Liver (tissue), 3 donors: ENCODE measurements around the gene CTAG1A.

Experiments
- RAD21 ChIP-seq, 2 donors: IDR thresholded peaks; 2 replicates each; pipeline ENCODE4 v1.6.1; 2016; ENCODE audit warnings: antibody characterized with exemption in 2 of 2, mild to moderate bottlenecking in 2 of 2
- TAF1 ChIP-seq: conservative IDR thresholded peaks from 2 replicates; pipeline ENCODE4 v1.6.1; 2016; ENCODE audit warnings: antibody characterized with exemption, mild to moderate bottlenecking
- TF ChIP-seq, protein P1 (sequence below): IDR thresholded peaks from 2 replicates; pipeline ENCODE4 v1.6.1; 2016; ENCODE audit warnings: antibody characterized with exemption
- TF ChIP-seq, protein P2 (sequence below): fragments of 150-350 bp; IDR thresholded peaks from 2 replicates; pipeline ENCODE4 v1.5.1; 2017; ENCODE audit warnings: improper control_type of control experiment, low read depth, low read length; ENCODE audit not compliant: missing input control
- donor health status: healthy.
- donor health status: healthy.

DNA sequence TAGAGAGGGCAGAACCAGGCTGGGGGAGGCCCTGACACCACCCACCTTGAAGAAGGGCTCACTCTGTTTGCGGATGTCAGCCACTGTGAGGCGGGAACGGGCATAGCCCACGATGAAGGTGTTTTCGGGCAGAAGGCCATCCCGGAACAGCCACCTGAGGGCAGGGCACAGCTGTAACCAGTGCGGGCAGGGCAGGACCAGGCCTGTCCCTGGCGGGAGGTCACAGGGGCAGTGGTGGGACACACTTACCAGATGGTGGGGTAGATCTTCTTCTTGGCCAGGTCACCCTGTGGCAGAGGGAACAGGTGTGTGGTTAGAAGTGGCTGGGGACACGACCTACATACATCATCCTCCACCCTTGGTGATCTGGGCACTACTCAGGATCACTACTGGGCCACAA is 49.0 kb upstream of the CTAG1A start:
- TF ChIP-seq, protein P1, sequence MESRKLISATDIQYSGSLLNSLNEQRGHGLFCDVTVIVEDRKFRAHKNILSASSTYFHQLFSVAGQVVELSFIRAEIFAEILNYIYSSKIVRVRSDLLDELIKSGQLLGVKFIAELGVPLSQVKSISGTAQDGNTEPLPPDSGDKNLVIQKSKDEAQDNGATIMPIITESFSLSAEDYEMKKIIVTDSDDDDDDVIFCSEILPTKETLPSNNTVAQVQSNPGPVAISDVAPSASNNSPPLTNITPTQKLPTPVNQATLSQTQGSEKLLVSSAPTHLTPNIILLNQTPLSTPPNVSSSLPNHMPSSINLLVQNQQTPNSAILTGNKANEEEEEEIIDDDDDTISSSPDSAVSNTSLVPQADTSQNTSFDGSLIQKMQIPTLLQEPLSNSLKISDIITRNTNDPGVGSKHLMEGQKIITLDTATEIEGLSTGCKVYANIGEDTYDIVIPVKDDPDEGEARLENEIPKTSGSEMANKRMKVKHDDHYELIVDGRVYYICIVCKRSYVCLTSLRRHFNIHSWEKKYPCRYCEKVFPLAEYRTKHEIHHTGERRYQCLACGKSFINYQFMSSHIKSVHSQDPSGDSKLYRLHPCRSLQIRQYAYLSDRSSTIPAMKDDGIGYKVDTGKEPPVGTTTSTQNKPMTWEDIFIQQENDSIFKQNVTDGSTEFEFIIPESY = no peak
- TF ChIP-seq, protein P2, sequence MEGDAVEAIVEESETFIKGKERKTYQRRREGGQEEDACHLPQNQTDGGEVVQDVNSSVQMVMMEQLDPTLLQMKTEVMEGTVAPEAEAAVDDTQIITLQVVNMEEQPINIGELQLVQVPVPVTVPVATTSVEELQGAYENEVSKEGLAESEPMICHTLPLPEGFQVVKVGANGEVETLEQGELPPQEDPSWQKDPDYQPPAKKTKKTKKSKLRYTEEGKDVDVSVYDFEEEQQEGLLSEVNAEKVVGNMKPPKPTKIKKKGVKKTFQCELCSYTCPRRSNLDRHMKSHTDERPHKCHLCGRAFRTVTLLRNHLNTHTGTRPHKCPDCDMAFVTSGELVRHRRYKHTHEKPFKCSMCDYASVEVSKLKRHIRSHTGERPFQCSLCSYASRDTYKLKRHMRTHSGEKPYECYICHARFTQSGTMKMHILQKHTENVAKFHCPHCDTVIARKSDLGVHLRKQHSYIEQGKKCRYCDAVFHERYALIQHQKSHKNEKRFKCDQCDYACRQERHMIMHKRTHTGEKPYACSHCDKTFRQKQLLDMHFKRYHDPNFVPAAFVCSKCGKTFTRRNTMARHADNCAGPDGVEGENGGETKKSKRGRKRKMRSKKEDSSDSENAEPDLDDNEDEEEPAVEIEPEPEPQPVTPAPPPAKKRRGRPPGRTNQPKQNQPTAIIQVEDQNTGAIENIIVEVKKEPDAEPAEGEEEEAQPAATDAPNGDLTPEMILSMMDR = no peak
- TF ChIP-seq TAF1 = no peak
- TF ChIP-seq RAD21 (IDR thresholded peaks at IDR 0.05) = no peak
